NB4 (cell line): ENCODE measurements around the gene CDKN2B-AS1.

Source experiments
- DNase-seq: peaks from one replicate; pipeline ENCODE4 v3.0.0; 2010; ENCODE audit warnings: low read depth
- H3K4me3 ChIP-seq: one replicate; pipeline ENCODE4 v1.5.1; 2011; ENCODE audit warnings: mild to moderate bottlenecking, low read depth, low read length, moderate library complexity
- MYC ChIP-seq: IDR thresholded peaks from 2 replicates; pipeline ENCODE4 v1.6.1; 2011; ENCODE audit warnings: low read depth, low read length
- POLR2A ChIP-seq: IDR thresholded peaks from 2 replicates; pipeline ENCODE4 v1.6.1; 2011; ENCODE audit warnings: mild to moderate bottlenecking; ENCODE audit not compliant: insufficient read length; ENCODE audit errors: extremely low read depth
- TF ChIP-seq, protein P1 (sequence below): IDR thresholded peaks from 2 replicates; pipeline ENCODE4 v1.6.1; 2011; ENCODE audit warnings: low read depth, low read length
- TF ChIP-seq, protein P2 (sequence below): IDR thresholded peaks from one replicate; pipeline ENCODE4 v1.5.1; 2012; ENCODE audit warnings: low read depth, low read length

CDKN2B-AS1 gene

DNA sequence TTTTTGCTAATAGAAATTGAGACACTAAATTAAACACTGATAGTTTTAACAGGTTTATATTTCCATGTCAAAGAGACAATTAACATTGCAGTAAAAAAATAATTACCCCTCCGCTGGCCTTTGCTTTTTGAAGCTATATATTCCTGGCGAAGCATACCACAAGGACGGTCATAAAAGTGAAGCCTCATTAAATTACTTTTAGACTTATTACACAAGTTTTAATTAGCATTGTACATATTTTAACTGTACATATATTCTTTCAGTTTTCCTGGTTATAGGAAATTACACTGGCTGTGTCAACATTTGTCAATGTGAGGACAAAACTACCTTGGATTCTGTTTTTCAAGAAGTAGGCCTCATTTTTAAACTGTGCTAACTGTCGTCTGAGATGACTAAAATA, 1.6 kb upstream of the CDKN2B-AS1 start:
- H3K4me3 ChIP-seq, result no peak overlapping the region
- DNase-seq, result no peak
- TF ChIP-seq, protein P1, sequence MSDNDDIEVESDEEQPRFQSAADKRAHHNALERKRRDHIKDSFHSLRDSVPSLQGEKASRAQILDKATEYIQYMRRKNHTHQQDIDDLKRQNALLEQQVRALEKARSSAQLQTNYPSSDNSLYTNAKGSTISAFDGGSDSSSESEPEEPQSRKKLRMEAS, result no peak
- no peak for TF ChIP-seq POLR2A
- TF ChIP-seq, protein P2, sequence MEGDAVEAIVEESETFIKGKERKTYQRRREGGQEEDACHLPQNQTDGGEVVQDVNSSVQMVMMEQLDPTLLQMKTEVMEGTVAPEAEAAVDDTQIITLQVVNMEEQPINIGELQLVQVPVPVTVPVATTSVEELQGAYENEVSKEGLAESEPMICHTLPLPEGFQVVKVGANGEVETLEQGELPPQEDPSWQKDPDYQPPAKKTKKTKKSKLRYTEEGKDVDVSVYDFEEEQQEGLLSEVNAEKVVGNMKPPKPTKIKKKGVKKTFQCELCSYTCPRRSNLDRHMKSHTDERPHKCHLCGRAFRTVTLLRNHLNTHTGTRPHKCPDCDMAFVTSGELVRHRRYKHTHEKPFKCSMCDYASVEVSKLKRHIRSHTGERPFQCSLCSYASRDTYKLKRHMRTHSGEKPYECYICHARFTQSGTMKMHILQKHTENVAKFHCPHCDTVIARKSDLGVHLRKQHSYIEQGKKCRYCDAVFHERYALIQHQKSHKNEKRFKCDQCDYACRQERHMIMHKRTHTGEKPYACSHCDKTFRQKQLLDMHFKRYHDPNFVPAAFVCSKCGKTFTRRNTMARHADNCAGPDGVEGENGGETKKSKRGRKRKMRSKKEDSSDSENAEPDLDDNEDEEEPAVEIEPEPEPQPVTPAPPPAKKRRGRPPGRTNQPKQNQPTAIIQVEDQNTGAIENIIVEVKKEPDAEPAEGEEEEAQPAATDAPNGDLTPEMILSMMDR, result no peak
- no peak for TF ChIP-seq MYC

DNA sequence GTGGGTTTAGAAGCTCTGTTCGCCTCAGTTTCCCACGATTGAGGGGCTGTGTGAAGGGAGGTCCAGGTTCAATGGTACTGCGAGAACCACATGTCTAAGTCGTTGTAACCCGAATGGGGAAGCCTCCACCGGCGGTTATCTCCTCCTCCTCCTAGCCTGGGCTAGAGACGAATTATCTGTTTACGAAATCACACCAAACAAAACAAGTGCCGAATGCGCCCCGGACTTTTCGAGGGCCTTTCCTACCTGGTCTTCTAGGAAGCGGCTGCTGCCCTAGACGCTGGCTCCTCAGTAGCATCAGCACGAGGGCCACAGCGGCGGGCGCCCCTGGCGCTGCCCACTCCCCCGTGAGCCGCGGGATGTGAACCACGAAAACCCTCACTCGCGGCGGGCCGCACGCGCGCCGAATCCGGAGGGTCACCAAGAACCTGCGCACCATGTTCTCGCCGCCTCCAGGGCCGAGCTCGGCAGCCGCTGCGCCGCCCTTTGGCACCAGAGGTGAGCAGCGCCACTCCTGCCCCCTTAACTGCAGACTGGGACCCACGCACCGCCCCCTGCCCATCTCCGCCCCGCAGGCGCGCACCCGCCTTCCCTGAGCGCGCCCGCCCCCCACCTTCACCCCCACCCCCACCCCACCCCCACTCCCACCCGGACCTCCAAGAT, 567 bp upstream of the CDKN2B-AS1 start, which contains the start of gene CDKN2A:
TSS of gene CDKN2A (minus strand) at position 500 of the 663 bp plus-strand sequence.
- no peak for DNase-seq
- H3K4me3 ChIP-seq, result no peak within 1 kb of the TSS
- TF ChIP-seq MYC (no peak), POLR2A (no peak)
- TF ChIP-seq, protein P1, result no peak
- TF ChIP-seq, protein P2, result no peak

GRCh38 chr9:21995006-21995665, 545 bp downstream of the CDKN2B-AS1 start:
- TF ChIP-seq MYC (no peak), POLR2A (no peak)
- TF ChIP-seq, protein P2, result no peak
- TF ChIP-seq, protein P1, result no peak
- DNase-seq, result no peak
- no peak overlapping the region for H3K4me3 ChIP-seq

- TF ChIP-seq, protein P2, result no peak
- no peak for TF ChIP-seq MYC
- TF ChIP-seq, protein P1, result no peak
- TF ChIP-seq POLR2A, result no peak
- DNase-seq, result no peak
- no peak overlapping the region for H3K4me3 ChIP-seq
Observed at GRCh38 chr9:21995666-21996398, 1.2 kb downstream of the CDKN2B-AS1 start.

GRCh38 chr9:21996438-21996837, 1.8 kb downstream of the CDKN2B-AS1 start:
- no peak for DNase-seq
- H3K4me3 ChIP-seq, result no peak overlapping the region
- TF ChIP-seq, protein P1, result no peak
- TF ChIP-seq MYC (no peak), POLR2A (no peak)
- TF ChIP-seq, protein P2, result no peak
